ENCODE results near the gene KRT85.
A peak's percentile ranks its signal among the peaks of the same experiment; 100 is the strongest.
"Not testable (repeated sequence)": the region's sequence is repeated elsewhere in the genome, so short reads cannot be mapped to it uniquely, and the experiment has no call there.

KRT85 gene

DNA sequence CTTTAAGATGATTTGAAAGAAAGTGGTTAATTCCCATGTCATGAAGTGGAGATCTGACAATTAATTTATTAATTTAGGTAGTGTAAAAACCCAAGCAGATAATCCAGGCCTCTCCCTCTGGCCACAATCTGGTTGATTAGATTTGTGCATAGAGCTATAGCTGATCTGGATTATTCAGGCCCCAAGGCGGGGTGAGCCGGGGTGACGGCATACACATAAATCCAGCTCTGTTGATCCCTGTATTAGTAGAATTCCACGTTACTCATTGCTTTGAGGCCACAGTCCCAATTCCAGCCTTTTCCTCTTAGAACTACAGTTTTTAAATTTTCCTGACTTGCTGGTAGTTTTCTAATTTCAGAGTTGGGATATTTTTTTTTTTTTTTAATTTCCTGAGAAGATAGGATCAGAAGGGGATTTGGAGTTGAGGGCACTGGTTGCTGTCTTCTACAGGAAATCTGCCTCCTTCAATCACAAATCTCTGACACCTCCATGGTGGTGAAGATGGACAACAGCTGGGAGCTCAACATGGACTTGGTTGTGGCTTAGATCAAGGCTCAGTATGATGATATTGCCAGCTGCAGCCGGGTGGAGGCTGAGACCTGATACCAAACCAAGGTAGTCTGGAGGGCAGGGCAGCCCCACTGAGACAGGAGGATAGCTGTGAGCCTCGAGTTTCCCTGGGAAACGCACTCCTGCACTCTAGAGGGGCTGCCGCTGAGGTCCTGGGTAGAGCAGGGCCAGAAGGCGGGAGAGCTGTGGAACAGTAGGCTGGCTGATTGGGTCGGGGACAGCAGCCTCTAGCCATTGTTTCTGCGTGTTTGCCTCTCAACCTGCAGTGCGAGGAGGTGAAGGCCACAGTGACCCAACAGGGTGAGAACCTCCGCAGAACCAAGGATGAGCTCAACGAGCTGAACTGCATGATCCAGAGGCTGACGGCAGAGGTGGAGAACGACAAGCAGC, 19.4 kb downstream of the KRT85 start:
- no peak for DNase-seq

- no peak for DNase-seq
Observed at GRCh38 chr12:52347016-52347415, 20.3 kb downstream of the KRT85 start.

DNA sequence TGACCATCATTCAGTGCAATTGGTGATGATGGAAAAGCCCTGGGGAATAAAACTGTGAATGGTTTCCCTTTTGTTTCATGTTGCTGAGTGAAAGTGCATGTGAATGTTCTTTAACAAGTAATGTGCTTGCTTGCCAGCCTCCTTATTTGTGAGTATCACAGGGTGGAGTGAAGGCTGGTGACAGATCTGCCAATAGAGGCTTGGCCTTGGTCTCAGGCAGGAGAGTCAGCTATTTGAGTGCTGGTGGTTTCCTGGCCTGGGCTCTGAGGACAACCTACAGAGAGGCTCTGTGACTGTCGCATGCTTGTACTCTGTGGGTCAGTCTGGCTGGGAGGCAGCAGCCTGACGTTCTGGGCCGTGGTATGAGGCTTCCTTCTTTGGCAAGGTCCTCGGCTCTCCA, 20.7 kb downstream of the KRT85 start:
- no peak for DNase-seq

DNA sequence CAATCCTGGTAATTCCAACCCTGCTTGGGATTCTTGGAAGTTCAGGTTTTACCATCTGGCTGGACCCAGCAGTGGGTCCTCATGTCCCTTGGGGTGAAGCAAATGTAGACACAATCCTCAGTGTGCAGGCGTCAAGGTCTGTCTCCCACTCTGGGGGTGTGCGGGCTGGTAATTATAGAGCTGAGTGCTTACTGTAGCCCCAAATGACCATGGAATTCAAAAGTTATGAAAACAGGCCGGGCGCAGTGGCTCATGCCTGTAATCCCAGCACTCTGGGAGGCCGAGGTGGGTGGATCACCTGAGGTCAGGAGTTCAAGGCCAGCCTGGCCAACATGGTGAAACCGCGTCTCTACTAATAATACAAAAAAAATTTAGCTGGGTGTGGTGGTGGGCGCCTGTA, 22.2 kb downstream of the KRT85 start:
- not testable (repeated sequence) for DNase-seq

- DNase-seq: no peak
Observed at GRCh38 chr12:52344111-52344510, 23.2 kb downstream of the KRT85 start.

- no peak for DNase-seq
Observed at GRCh38 chr12:52343550-52343949, 23.7 kb downstream of the KRT85 start.

DNA sequence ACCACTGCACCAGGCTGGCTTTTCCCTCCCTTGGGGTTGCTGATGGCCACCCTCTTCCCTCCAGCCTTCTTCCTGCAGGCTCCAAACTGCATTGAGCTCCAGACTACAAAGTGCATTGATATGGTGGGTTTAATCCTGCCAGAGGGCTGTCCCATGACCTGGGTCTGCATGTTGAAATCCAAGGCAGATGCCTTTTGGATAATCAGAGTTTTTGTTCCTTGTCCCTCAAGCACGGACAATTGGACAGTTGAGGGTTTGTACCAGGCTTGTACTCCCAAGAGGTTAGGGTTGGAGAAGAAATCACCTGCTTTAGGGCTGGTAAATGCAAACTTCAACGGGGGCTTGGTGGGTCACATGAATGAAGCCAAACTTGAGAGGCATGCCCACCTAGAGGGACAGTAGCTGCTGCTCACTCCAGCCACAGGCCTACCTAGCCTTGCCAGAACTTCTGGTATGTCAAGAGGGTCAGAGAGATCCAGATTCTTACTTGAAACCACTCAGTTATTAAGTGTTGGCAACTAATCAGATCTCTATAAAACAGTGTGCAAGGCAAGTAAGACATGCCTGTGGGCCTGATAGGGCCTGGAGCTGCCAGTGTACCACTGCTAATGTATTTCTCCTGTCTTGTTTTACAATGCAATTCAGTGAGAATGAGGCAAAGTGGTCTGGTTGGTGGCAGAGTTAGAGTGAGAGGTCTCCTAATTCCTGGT, 24.3 kb downstream of the KRT85 start:
- DNase-seq: no peak

- DNase-seq: no peak
Observed at GRCh38 chr12:52341066-52341580, 26.2 kb downstream of the KRT85 start.

- DNase-seq: no peak
Observed at GRCh38 chr12:52338241-52338960, 28.9 kb downstream of the KRT85 start.

- DNase-seq: no peak
Observed at GRCh38 chr12:52337054-52337453, 30.2 kb downstream of the KRT85 start.

DNA sequence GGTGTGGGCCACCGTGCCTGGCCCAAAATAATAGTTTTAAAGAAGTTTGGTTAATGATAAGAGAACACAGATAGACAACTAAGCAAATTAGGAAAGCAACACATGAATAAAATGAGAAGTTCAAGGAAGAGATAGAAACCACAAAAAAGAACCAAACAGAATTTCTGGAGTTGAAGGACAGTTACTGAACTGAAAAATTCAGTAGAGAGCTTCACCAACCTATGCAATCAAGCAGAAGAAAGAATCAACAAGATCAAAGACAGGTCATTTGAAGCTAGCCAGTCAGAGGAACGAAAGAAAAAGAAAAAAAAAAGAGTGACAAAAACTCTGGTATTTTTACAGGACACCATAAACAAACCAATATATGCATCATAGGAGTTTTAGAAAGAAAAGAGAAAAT, 30.6 kb downstream of the KRT85 start:
- no peak for DNase-seq

DNA sequence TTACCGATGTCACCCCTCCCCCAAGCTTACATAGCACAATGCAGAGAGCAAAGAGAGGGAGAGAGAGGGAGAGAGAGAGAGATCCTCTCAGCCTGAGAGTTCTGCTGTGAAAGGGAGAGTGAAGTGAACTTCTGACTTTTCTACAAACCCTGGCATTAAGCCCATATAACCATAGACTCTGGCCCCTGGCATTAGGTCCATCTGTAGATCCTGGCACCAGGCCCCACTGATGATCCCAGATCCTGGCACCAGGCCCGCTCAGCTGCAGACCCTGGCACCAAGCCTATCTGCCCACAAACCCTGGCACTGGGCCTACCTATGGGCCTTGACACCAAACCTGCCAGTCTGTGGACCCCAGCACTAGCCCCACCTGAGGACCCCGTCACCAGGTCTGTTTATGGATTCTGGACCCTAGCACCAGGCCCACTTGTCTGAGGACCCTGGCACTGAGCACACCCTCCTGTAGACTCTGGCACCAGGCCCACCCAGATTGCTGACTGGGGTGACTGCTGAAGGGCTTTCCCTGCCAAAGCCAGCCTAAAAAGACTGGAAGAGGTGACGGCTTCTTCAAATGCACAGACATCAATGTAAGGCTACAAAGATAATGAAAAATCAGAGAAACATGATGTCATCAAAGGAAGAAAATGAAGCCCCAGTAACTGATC, 31.6 kb downstream of the KRT85 start:
- no peak for DNase-seq

GRCh38 chr12:52334185-52334584, 33.1 kb downstream of the KRT85 start:
- no peak for DNase-seq

DNA sequence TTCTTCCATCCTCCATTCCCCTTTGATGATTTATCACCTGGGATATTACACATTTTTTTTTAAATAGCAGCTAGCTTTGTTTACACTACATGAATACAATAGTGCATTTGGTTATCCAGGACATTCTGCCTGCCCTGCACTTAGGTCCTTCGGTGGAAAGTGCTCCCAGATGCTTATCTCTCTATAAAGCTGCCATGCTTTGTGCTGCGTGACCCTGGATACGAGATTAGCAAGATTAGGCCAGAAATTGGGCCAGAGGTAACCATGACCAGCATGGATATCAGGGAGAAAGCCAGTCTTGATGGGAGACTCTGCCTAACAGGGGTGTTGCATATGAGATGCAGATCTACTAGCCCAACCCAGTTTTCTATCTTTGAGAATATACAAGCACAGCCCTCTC, 34.0 kb downstream of the KRT85 start:
- no peak for DNase-seq

DNA sequence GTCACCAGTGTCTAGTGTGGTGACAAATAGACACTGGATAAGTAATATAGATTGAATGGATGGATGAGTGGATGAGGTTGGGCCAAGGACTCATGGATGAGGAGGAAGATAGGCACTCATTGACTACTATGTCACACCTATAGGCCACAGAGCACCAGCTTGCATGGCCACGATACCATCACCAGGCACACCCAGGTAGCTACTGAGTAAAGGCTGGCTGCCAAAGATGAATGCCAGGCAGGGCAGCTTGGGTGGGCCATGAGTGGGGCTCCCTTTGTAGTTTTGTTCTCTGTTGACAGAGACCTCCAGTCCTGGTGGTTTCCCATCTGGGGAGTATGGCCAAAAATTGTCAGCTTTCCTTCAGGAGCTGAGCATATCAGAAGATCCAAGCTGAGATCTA, 34.9 kb downstream of the KRT85 start:
- DNase-seq: no peak

DNA sequence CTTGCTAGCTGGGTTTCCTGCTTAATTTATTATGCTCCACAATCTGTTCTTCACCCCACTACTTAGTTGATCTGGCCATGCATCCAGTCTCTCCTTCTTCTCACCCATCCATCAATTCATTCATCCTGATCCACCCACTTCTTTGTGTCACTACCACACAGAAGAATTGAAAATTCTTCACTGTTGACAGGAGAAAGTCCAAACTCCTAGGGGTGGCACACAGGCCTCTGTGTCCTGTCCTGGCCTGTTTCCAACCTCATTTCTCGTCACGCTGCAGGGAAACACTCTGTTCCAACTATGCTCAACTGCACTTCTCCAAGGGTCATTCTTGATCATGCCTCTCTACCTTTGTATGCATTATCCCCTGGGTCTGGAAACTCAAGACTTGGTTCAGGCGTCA, 35.4 kb downstream of the KRT85 start:
- no peak for DNase-seq

DNA sequence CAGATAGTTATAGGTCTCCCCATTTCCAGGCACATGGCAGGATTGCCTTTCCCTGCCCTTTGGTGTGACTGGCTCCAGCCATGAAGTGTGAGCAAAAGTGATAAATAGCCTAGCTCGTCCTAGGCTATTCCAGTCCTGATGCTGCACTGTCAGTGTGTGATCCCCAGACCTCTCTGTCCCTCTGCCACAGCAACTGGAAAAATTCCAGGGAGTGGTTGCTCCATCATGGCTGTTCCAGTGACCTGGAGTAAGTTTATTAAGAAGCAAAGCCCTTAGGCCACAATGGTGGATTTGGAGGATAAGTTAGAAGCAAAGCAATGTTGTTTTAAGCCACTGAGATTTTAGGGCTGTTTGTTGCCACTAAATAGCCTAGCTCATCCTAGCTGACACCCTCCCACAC, 36.2 kb downstream of the KRT85 start:
- DNase-seq: no peak

- no peak for DNase-seq
Observed at GRCh38 chr12:52327830-52328500, 39.3 kb downstream of the KRT85 start.

- DNase-seq: peak; percentile 45 to 86 (median 68)
Observed at GRCh38 chr12:52327052-52327829, 40.0 kb downstream of the KRT85 start.

DNA sequence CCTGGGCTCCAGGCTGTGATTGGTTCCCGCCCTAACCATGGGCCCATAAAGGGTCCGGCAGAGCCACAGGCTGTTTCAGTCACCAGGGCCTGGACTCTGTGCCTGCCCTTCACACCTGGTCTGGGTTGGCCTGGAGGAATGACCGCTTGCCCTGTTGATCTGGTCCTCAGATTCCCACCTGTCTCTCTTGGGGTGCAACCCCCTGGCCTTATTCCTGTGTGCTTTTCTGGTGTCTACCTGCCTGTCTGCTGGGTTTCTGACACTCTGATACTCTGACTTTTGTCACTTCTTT, 43.2 kb downstream of the KRT85 start:
- no peak for DNase-seq

DNA sequence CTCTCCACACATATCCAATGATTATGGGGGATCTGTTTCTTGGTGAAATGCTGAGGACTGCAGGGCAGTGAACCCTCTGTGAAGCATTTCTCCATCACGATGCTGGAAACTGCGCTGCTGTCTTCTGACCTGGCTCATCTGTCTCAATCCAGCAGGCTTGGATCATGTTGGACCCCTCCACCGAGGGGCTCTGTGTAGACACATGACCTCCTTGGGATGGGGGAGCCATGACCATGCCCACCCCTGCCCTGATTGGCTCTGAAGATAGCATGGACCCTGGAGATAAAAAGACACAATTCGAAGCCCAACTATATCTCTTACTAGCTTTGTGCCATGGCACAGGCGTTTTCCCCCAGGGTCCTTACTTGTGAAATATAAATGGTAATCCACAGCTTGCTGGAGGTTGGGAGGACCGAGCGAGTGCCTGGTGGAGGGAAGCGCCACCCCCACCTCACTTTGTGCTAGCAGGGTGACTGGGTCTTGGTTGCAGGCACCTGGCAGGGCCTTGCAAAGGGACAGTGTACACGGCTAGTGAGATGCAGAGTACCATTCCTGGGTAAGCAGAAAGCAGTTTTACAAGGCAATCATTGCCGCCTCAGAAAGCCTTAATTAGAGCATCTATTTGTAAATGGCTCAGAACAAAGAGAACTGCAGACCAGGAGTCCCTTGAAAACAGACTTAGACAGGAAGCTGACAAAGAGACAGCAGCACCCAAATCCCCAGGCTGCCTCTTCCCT, 43.7 kb downstream of the KRT85 start:
- DNase-seq: no peak
